IMR-90 (cell line): ENCODE measurements around the gene RNF138. TPM values are rescaled to one million over a fixed set of nuclear protein-coding genes. Genes with fewer than 3 reads are reported as not detected.

ENCODE experiments used
- ATAC-seq: fragments of 200-7000 bp; cut with Tn5 transposase; 2 replicates; pipeline ENCODE4 v1.9.1; 2020; ENCODE audit warnings: low read depth, mild to moderate bottlenecking, moderate library complexity
- BruUV-seq: library from RNA; stranded (reverse); fragments of 400-500 nt; replicated peaks from 2 replicates; lab custom pipeline; 2021; lab: Mats Ljungman, UMichigan
- CTCF ChIA-PET: fragments of 300-600 bp; formaldehyde crosslinking; extraction: SDS; loops from one replicate; lab custom pipeline; 2021; ENCODE audit warnings: antibody characterized with exemption; lab: Yijun Ruan, JAX
- POLR2A ChIA-PET: fragments of 300-600 bp; sonication (Branson Sonifier 250); formaldehyde crosslinking; loops from one replicate; lab custom pipeline; 2022; ENCODE audit warnings: antibody characterized with exemption; ENCODE audit not compliant: unreplicated experiment; lab: Charles Lee
- DNase-seq: peaks from one replicate; pipeline ENCODE4 v3.0.0; 2013
- H2AFZ ChIP-seq: replicated peaks from 2 replicates; pipeline ENCODE3; 2013; ENCODE audit warnings: low read length, mild to moderate bottlenecking; ENCODE audit not compliant: poor library complexity
- H2AK5ac ChIP-seq: 2 replicates; pipeline ENCODE4 v1.6.1; 2013; ENCODE audit warnings: low read depth, low read length, inconsistent platforms
- H2AK9ac ChIP-seq: replicated peaks from 2 replicates; pipeline ENCODE3; 2013; ENCODE audit warnings: mild to moderate bottlenecking, low read depth, low read length, moderate library complexity; ENCODE audit not compliant: poor library complexity
- H2BK120ac ChIP-seq: 2 replicates; pipeline ENCODE4 v1.6.1; 2013; ENCODE audit warnings: low read depth, low read length, inconsistent platforms
- H2BK15ac ChIP-seq: 3 replicates; pipeline ENCODE4 v1.6.1; 2013; ENCODE audit warnings: low read depth, low read length, inconsistent platforms
- H2BK20ac ChIP-seq: 2 replicates; pipeline ENCODE4 v1.6.1; 2013; ENCODE audit warnings: low read depth, mild to moderate bottlenecking, inconsistent platforms, low read length, moderate library complexity
- H2BK5ac ChIP-seq: 2 replicates; pipeline ENCODE4 v1.6.1; 2013; ENCODE audit warnings: mild to moderate bottlenecking, low read depth, low read length, inconsistent platforms; ENCODE audit not compliant: poor library complexity, severe bottlenecking
- H3K14ac ChIP-seq: replicated peaks from 2 replicates; pipeline ENCODE4 v1.6.1; 2013; ENCODE audit warnings: low read depth, low read length, inconsistent platforms
- H3K18ac ChIP-seq: 2 replicates; pipeline ENCODE4 v1.6.1; 2013; ENCODE audit warnings: low read depth, low read length, control low read depth
- H3K23ac ChIP-seq: 2 replicates; pipeline ENCODE4 v1.6.1; 2013; ENCODE audit warnings: low read depth, low read length, inconsistent platforms
- H3K27ac ChIP-seq: 2 replicates; pipeline ENCODE4 v1.5.1; 2013; ENCODE audit warnings: mild to moderate bottlenecking, control low read depth, low read length; ENCODE audit not compliant: insufficient read depth
- H3K27me3 ChIP-seq: 2 replicates; pipeline ENCODE4 v1.6.1; 2013; ENCODE audit warnings: low read length; ENCODE audit not compliant: control insufficient read depth, insufficient read depth
- H3K36me3 ChIP-seq: 2 replicates; pipeline ENCODE4 v1.6.1; 2013; ENCODE audit warnings: low read length, mixed read lengths; ENCODE audit not compliant: control insufficient read depth, insufficient read depth
- H3K4ac ChIP-seq: 2 replicates; pipeline ENCODE4 v1.6.1; 2013; ENCODE audit warnings: low read depth, low read length, inconsistent platforms
- H3K4me1 ChIP-seq: 2 replicates; pipeline ENCODE4 v1.6.1; 2013; ENCODE audit warnings: low read length, mixed read lengths; ENCODE audit not compliant: control insufficient read depth, insufficient read depth
- H3K4me2 ChIP-seq: 2 replicates; pipeline ENCODE4 v1.6.1; 2013; ENCODE audit warnings: low read depth, mild to moderate bottlenecking, control low read depth, low read length, moderate library complexity
- H3K4me3 ChIP-seq: 2 replicates; pipeline ENCODE4 v1.5.1; 2013; ENCODE audit warnings: low read depth, mild to moderate bottlenecking, control low read depth, low read length, moderate library complexity; ENCODE audit not compliant: insufficient read depth
- H3K56ac ChIP-seq: 2 replicates; pipeline ENCODE4 v1.6.1; 2013; ENCODE audit warnings: low read length, inconsistent platforms; ENCODE audit not compliant: insufficient read depth; ENCODE audit errors: extremely low read depth
- H3K79me1 ChIP-seq, 2 experiments: 2 replicates each; pipeline ENCODE4 v1.6.1; 2013; ENCODE audit warnings: low read length in 2 of 2, inconsistent platforms in 1 of 2, low read depth in 1 of 2
- H3K9ac ChIP-seq: 2 replicates; pipeline ENCODE4 v1.6.1; 2013; ENCODE audit warnings: low read depth, low read length, control low read depth
- H3K9me1 ChIP-seq: 2 replicates; pipeline ENCODE4 v1.6.1; 2013; ENCODE audit warnings: low read length, inconsistent platforms; ENCODE audit not compliant: insufficient read depth
- H3K9me3 ChIP-seq: 2 replicates; pipeline ENCODE4 v1.6.1; 2013; ENCODE audit warnings: low read length; ENCODE audit not compliant: control insufficient read depth, insufficient read depth
- H4K20me1 ChIP-seq: 2 replicates; pipeline ENCODE4 v1.6.1; 2013; ENCODE audit warnings: low read length, inconsistent platforms; ENCODE audit not compliant: insufficient read depth
- H4K5ac ChIP-seq: 2 replicates; pipeline ENCODE4 v1.6.1; 2013; ENCODE audit warnings: mild to moderate bottlenecking, low read depth, low read length, control low read depth
- H4K8ac ChIP-seq, 2 experiments: 2 replicates each; pipeline ENCODE4 v1.6.1; 2013; ENCODE audit warnings: low read depth in 2 of 2, low read length in 2 of 2, control low read depth in 1 of 2, inconsistent platforms in 1 of 2
- H4K91ac ChIP-seq: 2 replicates; pipeline ENCODE4 v1.6.1; 2013; ENCODE audit warnings: low read depth, low read length, inconsistent platforms; ENCODE audit not compliant: insufficient read depth
- BHLHE40 ChIP-seq: fragments of 150-350 bp; IDR thresholded peaks from 2 replicates; pipeline ENCODE4 v1.6.1; 2016; ENCODE audit warnings: mild to moderate bottlenecking, low read depth, low read length
- CTCF ChIP-seq: conservative IDR thresholded peaks from 2 replicates; pipeline ENCODE4 v1.5.1; 2012; ENCODE audit warnings: mild to moderate bottlenecking, low read depth, low read length, improper control_type of control experiment
- ELK1 ChIP-seq: fragments of 150-350 bp; IDR thresholded peaks from 2 replicates; pipeline ENCODE4 v1.6.1; 2016; ENCODE audit warnings: low read depth, mild to moderate bottlenecking, low read length, moderate library complexity, borderline replicate concordance
- MAFK ChIP-seq: IDR thresholded peaks from 2 replicates; pipeline ENCODE4 v1.6.1; 2012; ENCODE audit warnings: low read depth, low read length, improper control_type of control experiment
- POLR2A ChIP-seq: IDR thresholded peaks from 2 replicates; pipeline ENCODE4 v1.6.1; 2012; ENCODE audit warnings: mild to moderate bottlenecking, low read depth, low read length
- RCOR1 ChIP-seq: IDR thresholded peaks from 2 replicates; pipeline ENCODE4 v1.6.1; 2012; ENCODE audit warnings: mild to moderate bottlenecking, low read length, improper control_type of control experiment; ENCODE audit not compliant: insufficient replicate concordance
- RFX5 ChIP-seq: IDR thresholded peaks from 2 replicates; pipeline ENCODE4 v1.8.0; 2012; ENCODE audit warnings: low read depth, mild to moderate bottlenecking, low read length, moderate library complexity
- SMC3 ChIP-seq: fragments of 150-350 bp; IDR thresholded peaks from 2 replicates; pipeline ENCODE4 v1.6.1; 2016; ENCODE audit warnings: low read depth, mild to moderate bottlenecking, antibody characterized with exemption, low read length, moderate library complexity
- WGBS, 2 experiments: methylation state at CpG; one replicate each; pipeline versions ENCODE4 v1.1.5 to v1.1.7; 2013; ENCODE audit warnings: missing lambda C conversion rate in 2 of 2; ENCODE audit not compliant: insufficient read length in 1 of 2; ENCODE audit errors: extremely low coverage in 2 of 2; 5-methylcytosine and 5-hydroxymethylcytosine counted together
- dilution Hi-C: fragments of 300-500 bp; cut with HindIII; formaldehyde crosslinking; loops from one replicate; pipeline ENCODE4 v1.14.3; 2018; ENCODE audit warnings: low sequenced_read_pairs; ENCODE audit not compliant: unreplicated experiment
- in situ Hi-C: fragments of 300-500 bp; cut with MboI; formaldehyde crosslinking; loops from 3 replicates; pipeline ENCODE4 v1.14.3; 2019; ENCODE audit warnings: low sequenced_read_pairs, inconsistent platforms, mixed read lengths
- intact Hi-C: fragments of 100-400 bp; cut with micrococcal nuclease; formaldehyde crosslinking; loops from 2 replicates; pipeline ENCODE4 v1.10.0; 2022
- polyA plus RNA-seq, 3 experiments: library from polyadenylated mRNA; depleted of rRNA; stranded (reverse); fragments of >200 nt; gene quantifications; 2 replicates each; pipeline ENCODE4 v1.2.3, GENCODE V29; 2012; ENCODE audit warnings: low replicate concordance in 1 of 3
- total RNA-seq: library from RNA; depleted of rRNA; stranded (reverse); fragments of >200 nt; gene quantifications from 2 replicates; pipeline ENCODE4 v1.2.3, GENCODE V29; 2012

Gene RNF138
- total and polyA plus RNA-seq, 2 of the 4 experiments (the other 2 are of a cell fraction), result 18.1 to 36.0 TPM

- H2BK120ac ChIP-seq, result no peak overlapping the region
- peaks cover 8% of the 10 kb centered on the region for H4K20me1 ChIP-seq
- H4K8ac ChIP-seq, result no peak overlapping the region
- dilution Hi-C loops, result no loop called here
- intact Hi-C loops, result no loop called here
- no peak for DNase-seq
- peaks cover 23 to 29% of the 10 kb centered on the region in 2 experiments; a peak in 3 of 4 replicates for H3K79me1 ChIP-seq
- H3K4ac ChIP-seq, result no peak overlapping the region
- TF ChIP-seq RCOR1, result no peak
- no peak for TF ChIP-seq ELK1
- no peak for TF ChIP-seq MAFK
- TF ChIP-seq POLR2A, result no peak
- no peak for TF ChIP-seq SMC3
- TF ChIP-seq RFX5, result no peak
- TF ChIP-seq CTCF, result no peak
- TF ChIP-seq BHLHE40, result no peak
- 93% methylated on average over 2 of the region's 4 CpGs; no CpG with 5 or more reads in 1 of the 2 experiments for WGBS, 2 experiments
- no peak overlapping the region for H4K91ac ChIP-seq
- H3K36me3 ChIP-seq, result peaks cover 4% of the 10 kb centered on the region
- H2BK5ac ChIP-seq, result no peak overlapping the region
- no peak overlapping the region for H2AFZ ChIP-seq
- H3K9me3 ChIP-seq, result no peaks in the 10 kb centered on the region
- no peak for ATAC-seq
- H2BK15ac ChIP-seq, result no peak overlapping the region
- no peaks in the 10 kb centered on the region for H3K27me3 ChIP-seq
- CTCF ChIA-PET, result interaction anchor here (0.9 kb wide), 1 partner anchor 10 kb away, joined by 3 read pairs; no protein-coding TSS in a partner anchor
- no peaks in the 10 kb centered on the region for H3K9me1 ChIP-seq
- H4K5ac ChIP-seq, result no peak overlapping the region
- no peak overlapping the region for H2BK20ac ChIP-seq
- no peak overlapping the region for H2AK5ac ChIP-seq
- H2AK9ac ChIP-seq, result no peak overlapping the region
- H3K4me2 ChIP-seq, result no peak overlapping the region
- no peaks in the 10 kb centered on the region for H3K4me1 ChIP-seq
- no peak overlapping the region for H3K27ac ChIP-seq
- H3K23ac ChIP-seq, result no peak overlapping the region
- H3K14ac ChIP-seq, result no peak overlapping the region
- no peak overlapping the region for H3K18ac ChIP-seq
- no peak overlapping the region for H3K9ac ChIP-seq
- no TSS peak for BruUV-seq
- no peak overlapping the region for H3K4me3 ChIP-seq
- no peak overlapping the region for H3K56ac ChIP-seq
- POLR2A ChIA-PET, result no interaction called here
- in situ Hi-C loops, result no loop called here
These were observed 21.2 kb downstream of the RNF138 start for GRCh38 chr18:32112826-32113225.
